Measurements from ENCODE around the gene BSG.

Gene BSG

GRCh38 chr19:572140-572742 is at the start of gene BSG:
BSG (plus strand) TSS chr19:572596; CDS start chr19:572635, 39 bp downstream.
- DNase-seq = peak; percentile 94 to 96

GRCh38 chr19:522726-523125 is 49.7 kb upstream of the BSG start:
- DNase-seq = no peak

- DNase-seq = no peak
Observed at GRCh38 chr19:524062-524674, 48.2 kb upstream of the BSG start.

DNA sequence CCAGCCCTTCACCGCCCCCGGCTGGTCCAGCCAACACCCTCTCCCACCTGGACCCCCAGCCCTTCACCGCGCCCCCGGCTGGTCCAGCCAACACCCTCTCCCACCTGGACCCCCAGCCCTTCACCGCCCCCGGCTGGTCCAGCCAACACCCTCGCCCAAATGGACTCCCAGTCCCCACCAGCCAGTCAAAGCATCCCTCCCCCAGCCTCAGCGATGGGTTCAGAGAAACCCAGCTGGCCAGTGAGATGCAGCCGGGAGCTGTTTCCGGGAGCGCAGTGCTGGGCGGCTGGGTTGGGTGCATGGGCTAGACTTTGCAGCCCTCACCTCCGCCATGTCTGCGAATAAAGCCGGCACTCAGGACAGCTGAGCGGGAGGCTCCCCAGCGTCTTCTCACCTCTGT is 47.4 kb upstream of the BSG start:
- no peak for DNase-seq

DNA sequence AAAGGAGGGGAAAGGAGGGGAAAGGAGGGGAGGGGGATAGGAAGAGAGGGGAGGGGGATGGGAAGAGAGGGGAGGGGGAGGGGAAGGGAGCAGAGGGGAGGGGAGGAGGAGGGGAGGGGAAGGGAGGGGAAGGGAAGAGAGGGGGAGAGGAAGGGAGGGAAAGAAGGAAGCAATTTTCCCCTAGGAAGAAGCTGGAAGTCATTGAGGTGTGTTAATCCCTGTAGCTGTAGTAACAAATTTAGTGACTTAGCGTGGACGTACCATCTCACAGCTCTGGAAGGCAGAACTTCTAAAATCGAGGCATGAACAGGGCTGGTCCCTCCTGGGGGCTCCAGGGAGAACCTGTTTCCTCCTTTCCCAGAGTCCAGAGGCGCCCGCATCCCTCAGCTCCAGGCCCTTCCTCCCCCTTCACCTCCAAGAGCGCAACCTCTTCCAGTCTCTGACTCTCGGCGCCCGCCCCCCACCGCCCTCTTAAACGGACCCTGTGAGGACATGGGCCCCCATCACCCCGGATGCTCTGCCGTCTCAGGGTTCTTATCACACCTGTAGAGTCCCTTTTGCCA is 46.5 kb upstream of the BSG start:
- no peak for DNase-seq

- DNase-seq = no peak
Observed at GRCh38 chr19:530134-531008, 42.0 kb upstream of the BSG start.

- DNase-seq = peak; percentile 76 to 82
Observed at GRCh38 chr19:531009-531752, 41.2 kb upstream of the BSG start.

DNA sequence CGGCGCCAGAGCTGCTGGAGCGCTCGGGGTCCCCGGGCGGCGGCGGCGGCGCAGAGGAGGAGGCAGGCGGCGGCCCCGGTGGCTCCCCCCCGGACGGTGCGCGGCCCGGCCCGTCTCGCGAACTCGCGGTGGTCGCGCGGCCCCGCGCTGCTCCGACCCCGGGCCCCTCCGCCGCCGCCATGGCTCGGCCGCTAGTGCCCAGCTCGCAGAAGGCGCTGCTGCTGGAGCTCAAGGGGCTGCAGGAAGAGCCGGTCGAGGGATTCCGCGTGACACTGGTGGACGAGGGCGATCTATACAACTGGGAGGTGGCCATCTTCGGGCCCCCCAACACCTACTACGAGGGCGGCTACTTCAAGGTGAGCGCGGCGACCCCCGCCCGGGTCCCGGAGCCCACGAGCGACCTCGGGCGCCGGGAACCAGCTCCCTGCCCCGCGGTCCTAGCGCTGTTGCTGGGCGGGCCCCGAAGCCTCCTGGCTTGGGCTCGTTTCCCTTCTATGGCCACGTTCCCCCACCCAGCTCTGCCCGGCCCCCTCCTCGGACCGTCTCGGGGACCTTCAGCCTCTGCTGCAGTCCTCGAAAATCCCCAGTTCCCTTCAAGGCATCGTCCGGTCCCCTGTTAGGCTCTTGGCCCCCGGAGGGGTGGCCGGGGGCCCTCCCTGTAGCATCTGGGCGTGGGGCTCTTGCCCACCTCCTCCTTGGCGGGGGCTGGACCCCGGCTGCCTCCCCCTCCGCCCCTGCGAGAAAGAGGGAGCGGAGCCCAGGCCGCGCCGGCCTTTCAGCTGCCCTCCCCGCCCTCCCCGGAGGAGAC is 40.4 kb upstream of the BSG start, which contains the start of gene CDC34:
Gene CDC34, plus strand, starts transcription at position 8 of the 808 bp plus-strand sequence. Its CDS starts 172 bp downstream, at position 180.
- no peak for DNase-seq

GRCh38 chr19:532561-533363 is 39.6 kb upstream of the BSG start:
- DNase-seq = peak; percentile 58 to 59

GRCh38 chr19:533364-534058 is 38.9 kb upstream of the BSG start:
- no peak for DNase-seq

GRCh38 chr19:534088-534487 is 38.3 kb upstream of the BSG start:
- DNase-seq = no peak

- no peak for DNase-seq
Observed at GRCh38 chr19:535017-535835, 37.2 kb upstream of the BSG start.

DNA sequence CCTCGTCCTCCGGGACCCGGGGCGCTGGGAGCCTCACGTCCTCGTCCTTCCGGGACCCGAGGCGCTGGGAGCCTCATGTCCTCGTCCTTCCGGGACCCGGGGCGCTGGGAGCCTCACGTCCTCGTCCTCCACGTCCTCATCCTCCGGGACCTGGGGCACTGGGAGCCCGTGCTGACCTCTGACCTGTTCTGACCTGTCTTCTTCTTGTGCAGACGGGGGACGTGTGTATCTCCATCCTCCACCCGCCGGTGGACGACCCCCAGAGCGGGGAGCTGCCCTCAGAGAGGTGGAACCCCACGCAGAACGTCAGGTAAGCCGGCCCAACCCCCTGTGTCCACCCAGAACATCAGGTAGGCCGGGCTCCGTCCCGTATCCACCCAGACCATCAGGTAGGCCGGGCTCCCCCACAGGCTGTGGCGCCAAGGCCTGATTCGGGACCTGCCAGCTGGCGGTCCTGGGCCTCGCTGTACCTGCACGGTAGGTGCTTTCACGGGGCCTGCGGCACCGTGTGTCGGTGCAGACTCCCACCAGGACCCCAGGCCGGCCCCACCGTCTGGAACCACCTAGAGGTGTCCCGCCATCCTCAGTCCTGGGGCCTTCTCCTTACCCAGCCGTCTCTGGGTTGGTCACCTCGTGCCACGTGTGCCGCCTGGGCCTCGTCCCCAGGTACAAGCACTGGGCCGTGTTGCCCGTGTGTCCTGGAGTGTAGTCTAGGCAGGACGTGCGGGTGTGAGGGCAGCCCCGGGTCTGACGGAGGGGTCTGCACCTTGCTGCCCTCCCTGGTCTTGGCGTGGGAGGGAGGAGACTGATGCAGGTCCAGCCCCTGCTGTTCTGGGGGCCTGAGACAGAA is 36.1 kb upstream of the BSG start:
- DNase-seq = no peak

DNA sequence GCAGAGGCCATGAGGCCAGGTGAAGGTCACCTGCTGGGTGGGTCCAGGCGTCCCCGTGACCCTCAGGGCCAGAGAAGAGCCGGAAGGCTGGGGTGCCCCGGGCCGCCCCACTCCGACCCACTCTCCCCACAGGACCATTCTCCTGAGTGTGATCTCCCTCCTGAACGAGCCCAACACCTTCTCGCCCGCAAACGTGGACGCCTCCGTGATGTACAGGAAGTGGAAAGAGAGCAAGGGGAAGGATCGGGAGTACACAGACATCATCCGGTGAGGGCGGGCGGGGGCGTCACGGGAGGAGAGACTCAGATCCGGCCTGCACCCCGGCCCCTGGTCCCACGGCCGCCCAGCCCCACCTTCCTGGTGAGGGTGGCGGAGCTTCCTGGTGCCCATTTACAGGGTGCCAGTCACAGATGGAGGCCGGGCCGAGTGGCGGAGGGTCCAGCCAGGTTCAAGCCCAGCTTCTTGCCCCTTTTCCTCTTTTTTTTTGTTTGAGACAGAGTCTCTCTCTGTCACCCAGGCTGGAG is 35.5 kb upstream of the BSG start:
- DNase-seq = no peak

DNA sequence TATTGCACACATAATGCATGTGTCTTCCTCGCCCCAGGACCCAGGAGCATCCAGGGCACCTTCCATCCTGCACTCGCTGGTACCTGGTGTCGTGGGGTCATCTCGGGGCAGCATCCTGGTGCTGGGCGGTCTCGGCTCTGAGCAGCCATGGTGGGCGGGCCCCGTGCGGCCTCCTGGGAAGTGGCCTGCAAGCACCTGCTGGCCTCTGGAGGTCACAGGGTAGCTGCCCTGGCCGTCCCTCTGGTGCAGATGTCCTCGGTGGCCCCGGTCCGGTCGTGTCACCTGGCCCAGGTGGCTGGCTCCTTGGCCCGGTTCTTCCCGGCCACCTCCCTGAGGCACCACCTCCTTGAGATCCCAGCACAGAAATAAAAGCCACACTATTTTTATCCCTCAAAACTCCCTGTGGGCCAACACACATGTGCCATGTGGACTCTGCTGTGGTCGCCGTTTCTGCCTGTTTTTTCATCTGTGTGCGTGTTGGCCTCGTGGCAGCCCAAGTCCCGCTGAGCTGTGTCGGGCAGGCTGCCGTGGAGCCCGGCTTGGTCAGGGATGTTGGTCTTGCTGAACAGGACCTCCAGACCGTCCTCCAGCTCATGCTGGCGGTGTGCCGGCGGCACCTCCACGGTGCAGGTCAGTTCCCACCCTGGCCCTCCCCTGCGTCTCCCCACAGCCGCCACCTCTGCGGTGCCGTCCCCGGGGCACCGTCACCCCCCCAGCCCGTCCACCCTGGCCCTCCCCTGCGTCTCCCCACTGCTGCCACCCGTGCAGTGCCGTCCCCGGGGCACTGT is 33.6 kb upstream of the BSG start:
- DNase-seq = no peak

DNA sequence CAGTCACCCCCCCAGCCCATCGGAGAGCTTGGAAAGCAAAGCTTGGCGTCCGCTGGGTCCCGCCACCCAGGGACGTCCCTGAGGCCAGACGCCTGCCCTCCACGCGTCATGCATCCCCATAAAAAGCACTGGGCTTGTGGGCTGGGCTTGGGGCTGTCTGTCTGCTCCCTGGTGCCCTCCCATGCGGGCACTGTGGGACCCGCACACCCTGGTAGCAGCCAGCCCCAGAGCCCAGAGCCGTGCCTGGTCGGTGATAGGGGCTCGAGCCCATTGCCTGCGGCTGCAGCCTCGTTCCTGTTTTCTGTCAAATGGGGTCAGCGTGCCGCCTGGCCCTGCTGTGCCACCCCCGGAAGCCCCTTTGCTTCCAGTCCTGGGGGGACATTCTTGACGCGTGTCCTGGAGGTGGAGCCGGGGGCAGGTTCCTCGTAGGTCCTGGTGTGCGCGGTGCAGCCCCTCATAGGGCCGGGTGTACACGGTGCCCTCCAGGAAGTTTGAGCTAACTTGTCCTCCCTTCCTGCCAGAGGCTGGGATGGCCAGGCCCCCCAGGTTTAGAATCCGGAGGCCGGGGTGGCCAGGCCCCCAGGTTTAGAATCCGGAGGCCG is 32.9 kb upstream of the BSG start:
- no peak for DNase-seq
